GM18526 (cell line): ENCODE data around the gene USP32.

Source experiments
- POLR2A ChIP-seq: IDR thresholded peaks from 3 replicates; pipeline ENCODE4 v1.6.1; 2011; ENCODE audit not compliant: insufficient read length; ENCODE audit errors: extremely low read depth

The USP32 gene

GRCh38 chr17:60135151-60135950 is 256.6 kb downstream of the USP32 start:
- peak; percentile 73 for TF ChIP-seq POLR2A

- no peak for TF ChIP-seq POLR2A
Measured at GRCh38 chr17:60134396-60135150, 257.4 kb downstream of the USP32 start.

GRCh38 chr17:60130466-60130865 is 261.5 kb downstream of the USP32 start:
- TF ChIP-seq POLR2A: no peak

- no peak for TF ChIP-seq POLR2A
Measured at GRCh38 chr17:60129164-60129563, 262.8 kb downstream of the USP32 start.
